ENCODE results near the gene PPARGC1A.

The PPARGC1A gene, protein sequence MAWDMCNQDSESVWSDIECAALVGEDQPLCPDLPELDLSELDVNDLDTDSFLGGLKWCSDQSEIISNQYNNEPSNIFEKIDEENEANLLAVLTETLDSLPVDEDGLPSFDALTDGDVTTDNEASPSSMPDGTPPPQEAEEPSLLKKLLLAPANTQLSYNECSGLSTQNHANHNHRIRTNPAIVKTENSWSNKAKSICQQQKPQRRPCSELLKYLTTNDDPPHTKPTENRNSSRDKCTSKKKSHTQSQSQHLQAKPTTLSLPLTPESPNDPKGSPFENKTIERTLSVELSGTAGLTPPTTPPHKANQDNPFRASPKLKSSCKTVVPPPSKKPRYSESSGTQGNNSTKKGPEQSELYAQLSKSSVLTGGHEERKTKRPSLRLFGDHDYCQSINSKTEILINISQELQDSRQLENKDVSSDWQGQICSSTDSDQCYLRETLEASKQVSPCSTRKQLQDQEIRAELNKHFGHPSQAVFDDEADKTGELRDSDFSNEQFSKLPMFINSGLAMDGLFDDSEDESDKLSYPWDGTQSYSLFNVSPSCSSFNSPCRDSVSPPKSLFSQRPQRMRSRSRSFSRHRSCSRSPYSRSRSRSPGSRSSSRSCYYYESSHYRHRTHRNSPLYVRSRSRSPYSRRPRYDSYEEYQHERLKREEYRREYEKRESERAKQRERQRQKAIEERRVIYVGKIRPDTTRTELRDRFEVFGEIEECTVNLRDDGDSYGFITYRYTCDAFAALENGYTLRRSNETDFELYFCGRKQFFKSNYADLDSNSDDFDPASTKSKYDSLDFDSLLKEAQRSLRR

GRCh38 chr4:23889814-23890341 lies at the start of gene PPARGC1A:
Gene PPARGC1A (minus strand): TSS chr4:23890047. CDS start chr4:23889957, 90 bp downstream.
- no peak for DNase-seq

- no peak for DNase-seq
Measured at GRCh38 chr4:23938796-23939195, 48.9 kb upstream of the PPARGC1A start.

DNA sequence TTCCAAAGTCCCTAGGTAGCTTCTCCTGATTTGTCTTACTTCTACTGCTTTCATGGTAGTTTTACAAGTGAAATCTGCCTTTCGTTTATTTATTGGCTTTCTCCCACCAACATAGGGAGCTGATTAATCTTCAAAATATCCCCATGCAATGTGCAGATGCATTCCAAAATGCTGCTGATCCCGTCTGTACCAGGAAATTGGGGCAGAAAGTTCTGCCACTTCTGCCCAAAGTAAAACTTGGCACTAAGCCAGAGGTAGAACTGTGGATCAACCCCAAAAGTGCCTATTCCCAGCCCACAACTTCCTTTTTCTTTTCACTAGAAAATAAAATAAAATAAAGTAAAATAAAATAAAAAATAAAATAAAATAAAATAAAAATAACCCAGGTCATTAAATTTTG lies 47.3 kb upstream of the PPARGC1A start:
- DNase-seq, result no peak

GRCh38 chr4:23934915-23935314 lies 45.1 kb upstream of the PPARGC1A start:
- no peak for DNase-seq

DNA sequence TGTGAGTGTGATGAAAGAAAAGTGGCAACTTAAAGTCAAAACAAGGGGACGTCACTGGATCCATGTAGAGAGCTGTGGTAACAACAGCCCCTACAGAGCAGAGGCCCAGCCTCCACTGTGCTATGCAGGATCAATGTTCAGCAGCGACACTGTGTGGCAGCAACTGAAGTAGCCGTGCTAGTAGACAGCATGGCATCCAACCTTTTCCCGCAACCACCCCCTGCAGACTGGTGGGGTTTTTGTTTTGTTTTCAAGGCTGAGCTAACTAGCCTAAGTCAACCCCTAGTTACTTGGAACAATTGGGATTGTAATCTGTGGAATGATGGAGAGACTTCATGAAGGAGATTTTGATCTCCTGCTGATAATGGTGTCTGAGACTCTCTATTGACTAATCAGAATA lies 44.4 kb upstream of the PPARGC1A start:
- DNase-seq, result no peak

GRCh38 chr4:23932901-23933308 lies 43.1 kb upstream of the PPARGC1A start:
- no peak for DNase-seq

GRCh38 chr4:23932186-23932585 lies 42.3 kb upstream of the PPARGC1A start:
- DNase-seq, result no peak

DNA sequence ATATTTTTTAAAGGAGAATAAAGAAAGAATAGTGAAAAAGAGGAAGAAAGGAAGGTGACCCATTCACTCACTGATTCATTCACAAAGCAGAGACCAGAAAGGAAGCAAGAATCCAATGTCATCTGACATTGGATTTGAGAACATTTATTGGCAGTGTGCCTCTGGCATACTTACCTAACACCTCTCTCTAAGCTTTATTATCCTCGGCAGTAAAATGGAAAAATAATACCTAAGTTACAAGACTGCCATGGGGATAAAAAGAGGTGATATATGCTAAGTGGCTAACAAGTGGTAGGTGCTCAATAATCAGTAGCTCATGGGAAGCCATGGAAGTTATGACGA lies 41.6 kb upstream of the PPARGC1A start:
- no peak for DNase-seq

GRCh38 chr4:23930750-23931488 lies 41.1 kb upstream of the PPARGC1A start:
- DNase-seq, result no peak

DNA sequence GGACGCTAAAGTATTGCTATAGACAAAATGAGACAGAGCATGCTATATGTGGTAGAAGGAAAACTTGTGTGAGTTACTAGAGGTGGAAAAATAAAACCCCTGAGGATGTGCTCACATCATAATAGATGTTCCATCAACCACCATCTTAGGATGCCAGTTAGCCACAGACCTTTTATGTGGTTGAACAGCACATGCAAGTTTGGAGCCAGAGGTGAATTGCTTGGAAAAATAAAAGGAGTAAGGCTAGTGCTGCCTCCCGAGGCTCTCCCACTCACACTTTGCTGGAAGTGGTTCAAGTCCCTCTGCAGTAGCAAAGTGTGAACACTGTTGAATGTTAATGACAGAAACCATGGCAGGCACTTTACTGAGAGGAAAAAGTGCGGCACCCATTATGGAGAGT lies 39.4 kb upstream of the PPARGC1A start:
- no peak for DNase-seq

DNA sequence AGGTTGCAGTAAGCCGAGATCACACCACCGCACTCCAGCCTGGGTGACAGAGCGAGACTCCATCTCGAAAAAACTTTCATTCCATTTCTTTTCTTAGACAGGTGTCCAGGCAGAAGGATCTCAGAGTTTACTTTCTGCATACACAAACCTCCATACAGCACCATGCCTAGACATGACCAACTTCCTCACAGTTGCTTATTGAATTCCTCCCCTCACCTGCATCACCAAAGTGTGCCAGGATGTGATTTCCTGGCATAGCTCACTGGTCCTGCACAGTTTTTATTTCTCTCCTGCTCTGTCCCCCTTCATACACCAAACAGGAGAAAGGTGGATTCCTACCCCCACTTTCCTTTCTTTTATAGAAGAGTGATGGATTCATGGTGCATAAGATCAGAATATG lies 34.7 kb upstream of the PPARGC1A start:
- DNase-seq, result no peak

DNA sequence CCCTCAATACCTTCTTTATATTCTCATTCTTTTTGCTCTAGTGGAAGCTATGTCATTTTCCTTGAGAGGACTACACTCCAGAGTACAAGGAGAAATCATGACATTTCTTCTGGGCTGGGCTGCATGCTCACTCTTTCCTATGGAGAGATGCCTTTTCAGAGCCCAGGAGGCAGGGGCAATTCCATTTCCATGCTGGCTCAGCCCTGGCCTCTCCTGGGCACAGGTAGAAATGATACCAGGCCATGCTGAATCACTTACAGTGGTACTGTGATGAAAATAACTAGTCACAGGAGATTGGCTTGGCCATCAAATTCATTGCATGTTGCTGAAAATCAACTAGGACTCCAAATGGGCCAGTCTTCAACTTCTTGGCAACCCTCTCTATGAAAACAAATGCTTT lies 34.0 kb upstream of the PPARGC1A start:
- DNase-seq, result no peak

- DNase-seq, result no peak
Measured at GRCh38 chr4:23923141-23923540, 33.3 kb upstream of the PPARGC1A start.

- DNase-seq, result no peak
Measured at GRCh38 chr4:23922541-23923111, 32.8 kb upstream of the PPARGC1A start.

- no peak for DNase-seq
Measured at GRCh38 chr4:23922013-23922412, 32.2 kb upstream of the PPARGC1A start.

DNA sequence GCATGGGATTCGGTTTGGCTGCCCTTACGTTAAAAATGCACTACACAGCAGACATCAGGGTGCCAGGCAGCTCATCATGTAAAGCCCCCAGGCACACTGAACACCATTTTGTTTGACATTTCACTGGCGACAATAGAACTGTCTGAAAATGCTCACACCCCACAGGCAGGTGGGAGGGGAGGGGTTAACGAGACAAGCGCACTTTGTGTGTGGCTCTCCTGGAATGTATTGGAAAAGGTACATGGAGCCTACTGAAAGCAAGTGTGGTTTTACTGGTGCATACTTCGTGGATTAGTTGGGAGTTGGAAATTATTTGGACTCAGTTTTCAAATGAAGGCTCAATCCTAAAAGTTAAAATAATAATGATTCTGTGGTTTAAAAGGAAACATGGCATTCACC lies 31.6 kb upstream of the PPARGC1A start:
- no peak for DNase-seq

GRCh38 chr4:23920716-23921446 lies 31.0 kb upstream of the PPARGC1A start:
- DNase-seq, result no peak

- no peak for DNase-seq
Measured at GRCh38 chr4:23920296-23920695, 30.4 kb upstream of the PPARGC1A start.

- DNase-seq, result no peak
Measured at GRCh38 chr4:23916282-23916681, 26.4 kb upstream of the PPARGC1A start.

- DNase-seq, result no peak
Measured at GRCh38 chr4:23915459-23916132, 25.7 kb upstream of the PPARGC1A start.

GRCh38 chr4:23911675-23912455 lies 22.0 kb upstream of the PPARGC1A start:
- no peak for DNase-seq
